Upper lobe of left lung (tissue), 6 donors: Measurements from ENCODE around the gene SLC25A48. TPM values are rescaled to one million over a fixed set of nuclear protein-coding genes. Genes with fewer than 3 reads are reported as not detected.
A peak's percentile ranks its signal among the peaks of the same experiment; 100 is the strongest.

Experiments
- ATAC-seq, 2 donors: fragments of 200-7000 bp; cut with Tn5 transposase; one replicate each; pipeline ENCODE4 v1.9.1; 2022; ENCODE audit warnings: mild to moderate bottlenecking in 2 of 2, moderate library complexity in 2 of 2; ENCODE audit not compliant: low FRiP score in 2 of 2
- DNase-seq, 2 donors: peaks; one replicate each; pipeline ENCODE4 v3.0.0-alpha.2; 2019 to 2020
- H3K27ac ChIP-seq, 4 donors: fragments of 200-600 bp; sonication (generic); one replicate each; pipeline ENCODE4 v1.5.1; 2016 to 2019
- H3K27me3 ChIP-seq, 4 donors: fragments of 200-600 bp; sonication (generic); one replicate each; pipeline ENCODE4 v1.5.1; 2017 to 2019
- H3K36me3 ChIP-seq, 4 donors: fragments of 200-600 bp; sonication (generic); one replicate each; pipeline ENCODE4 v1.5.1; 2016 to 2019
- H3K4me1 ChIP-seq, 4 donors: fragments of 200-600 bp; sonication (generic); one replicate each; pipeline ENCODE4 v1.5.1; 2018 to 2019
- H3K4me3 ChIP-seq, 4 donors: fragments of 200-600 bp; sonication (generic); one replicate each; pipeline ENCODE4 v1.5.1; 2017 to 2019; ENCODE audit warnings: mild to moderate bottlenecking in 2 of 4, moderate library complexity in 1 of 4
- H3K9me3 ChIP-seq, 4 donors: fragments of 200-600 bp; sonication (generic); one replicate each; pipeline ENCODE4 v1.5.1; 2018 to 2019
- EP300 ChIP-seq, 4 donors: sonication (generic); formaldehyde crosslinking; IDR thresholded peaks; one replicate each; pipeline ENCODE4 v1.5.1; 2017; ENCODE audit warnings: antibody characterized with exemption in 4 of 4, control low read depth in 2 of 4
- POLR2A ChIP-seq, 4 donors: fragments of 450-650 bp; IDR thresholded peaks; one replicate each; pipeline ENCODE4 v1.5.1; 2016 to 2017; ENCODE audit warnings: antibody characterized with exemption in 4 of 4, mild to moderate bottlenecking in 2 of 4
- POLR2AphosphoS5 ChIP-seq, 2 donors: sonication (generic); formaldehyde crosslinking; IDR thresholded peaks; one replicate each; pipeline ENCODE4 v1.5.1; 2017; ENCODE audit warnings: antibody characterized with exemption in 2 of 2
- WGBS, 2 donors: methylation state at CpG; one replicate each; pipeline ENCODE4 v1.1.5; 2017 to 2018; 5-methylcytosine and 5-hydroxymethylcytosine counted together
- total RNA-seq, 6 donors: library from RNA; depleted of rRNA in 4 of 6; stranded (reverse); fragments of >200 nt in 4 of 6; gene quantifications; one replicate each; pipeline versions ENCODE4 v1.1.0 to v1.2.1, GENCODE V29; 2016 to 2021
- TF ChIP-seq, protein P1 (sequence below), 6 experiments: fragments of 450-650 bp in 4 of 6; fragments of 200-600 bp in 2 of 6; sonication (generic) in 2 of 6; IDR thresholded peaks; one replicate each; pipeline ENCODE4 v1.5.1; 2016 to 2019; ENCODE audit warnings: antibody characterized with exemption in 6 of 6
- donor health status: DM: no; HTN: no; CAD: no; lungs with moderate emphysema.
- donor health status: DM: no; HTN: yes; CAD: no; lungs with severe emphysema.

The SLC25A48 gene
- total RNA-seq, 6 donors from 2014 or later = not detected

- no peaks in the 10 kb centered on the region for H3K9me3 ChIP-seq
- peaks cover 0 to 10% (median 3%) of the 10 kb centered on the region in 4 donors for H3K27me3 ChIP-seq
- peak; percentile 56 to 90 for DNase-seq
These were observed 4.6 kb upstream of the SLC25A48 start for GRCh38 chr5:135829681-135830383.

DNA sequence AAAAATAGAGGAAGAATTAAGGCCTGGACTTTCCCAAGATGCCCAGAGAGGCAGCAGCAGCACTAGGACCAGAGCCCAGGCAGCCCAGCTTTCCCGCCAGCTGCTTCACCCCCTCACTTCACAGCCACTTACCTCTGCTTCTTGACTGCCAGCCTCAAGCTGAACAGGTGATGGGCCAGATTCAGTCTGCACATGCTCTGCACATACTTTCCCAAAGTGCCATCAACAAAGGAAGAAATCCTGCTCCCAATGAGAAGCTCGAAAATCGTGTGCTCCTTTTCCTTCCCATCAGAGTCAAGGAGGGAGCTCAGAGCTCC lies 4.1 kb upstream of the SLC25A48 start:
- Histone ChIP-seq H3K4me3 (no peak overlapping the region), H3K36me3 (no peaks in the 10 kb centered on the region), H3K27ac (no peak overlapping the region), H3K9me3 (no peaks in the 10 kb centered on the region), H3K27me3 (peaks cover 0 to 11% (median 5%) of the 10 kb centered on the region in 4 donors), H3K4me1 (peaks cover 6 to 14% (median 11%) of the 10 kb centered on the region in 4 donors)
- no peak for DNase-seq
- ATAC-seq = no peak
- 30 to 59% methylated on average over 2 to 3 of the region's 3 CpGs for WGBS, 2 donors
- TF ChIP-seq, protein P1, sequence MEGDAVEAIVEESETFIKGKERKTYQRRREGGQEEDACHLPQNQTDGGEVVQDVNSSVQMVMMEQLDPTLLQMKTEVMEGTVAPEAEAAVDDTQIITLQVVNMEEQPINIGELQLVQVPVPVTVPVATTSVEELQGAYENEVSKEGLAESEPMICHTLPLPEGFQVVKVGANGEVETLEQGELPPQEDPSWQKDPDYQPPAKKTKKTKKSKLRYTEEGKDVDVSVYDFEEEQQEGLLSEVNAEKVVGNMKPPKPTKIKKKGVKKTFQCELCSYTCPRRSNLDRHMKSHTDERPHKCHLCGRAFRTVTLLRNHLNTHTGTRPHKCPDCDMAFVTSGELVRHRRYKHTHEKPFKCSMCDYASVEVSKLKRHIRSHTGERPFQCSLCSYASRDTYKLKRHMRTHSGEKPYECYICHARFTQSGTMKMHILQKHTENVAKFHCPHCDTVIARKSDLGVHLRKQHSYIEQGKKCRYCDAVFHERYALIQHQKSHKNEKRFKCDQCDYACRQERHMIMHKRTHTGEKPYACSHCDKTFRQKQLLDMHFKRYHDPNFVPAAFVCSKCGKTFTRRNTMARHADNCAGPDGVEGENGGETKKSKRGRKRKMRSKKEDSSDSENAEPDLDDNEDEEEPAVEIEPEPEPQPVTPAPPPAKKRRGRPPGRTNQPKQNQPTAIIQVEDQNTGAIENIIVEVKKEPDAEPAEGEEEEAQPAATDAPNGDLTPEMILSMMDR (IDR thresholded peaks at IDR 0.05) = peak in 1 of 6 experiments; percentile 2
- no peak for TF ChIP-seq POLR2A (IDR thresholded peaks at IDR 0.05)

More at GRCh38 chr5:135829681-135830383, 4.6 kb upstream of the SLC25A48 start:
- Histone ChIP-seq H3K27ac (no peak overlapping the region), H3K36me3 (no peaks in the 10 kb centered on the region), H3K4me3 (no peak overlapping the region), H3K4me1 (peaks cover 5 to 9% (median 7%) of the 10 kb centered on the region in 4 donors)
- 26 to 29% methylated on average over 11 to 19 of the region's 19 CpGs for WGBS, 2 donors
- peak in 1 of 2 donors; percentile 49 for ATAC-seq
- no peak for TF ChIP-seq POLR2A (IDR thresholded peaks at IDR 0.05)
- TF ChIP-seq, protein P1 (IDR thresholded peaks at IDR 0.05) = peak; percentile 20 to 68 (median 46)
- no peak for TF ChIP-seq EP300 (IDR thresholded peaks at IDR 0.05)
- TF ChIP-seq POLR2AphosphoS5 (IDR thresholded peaks at IDR 0.05) = no peak

- H3K4me1 ChIP-seq = peaks cover 6 to 14% (median 12%) of the 10 kb centered on the region in 4 donors
- no peak overlapping the region for H3K27ac ChIP-seq
- DNase-seq (no peak), ATAC-seq (no peak)
- peaks cover 0 to 14% (median 5%) of the 10 kb centered on the region in 4 donors for H3K27me3 ChIP-seq
- no peaks in the 10 kb centered on the region for H3K36me3 ChIP-seq
- TF ChIP-seq EP300 (IDR thresholded peaks at IDR 0.05) (no peak), POLR2A (IDR thresholded peaks at IDR 0.05) (no peak), POLR2AphosphoS5 (IDR thresholded peaks at IDR 0.05) (no peak)
- TF ChIP-seq, protein P1 (IDR thresholded peaks at IDR 0.05) = no peak
- H3K9me3 ChIP-seq = no peaks in the 10 kb centered on the region
- WGBS, 2 donors = 54 to 75% methylated on average over 4 of the region's 4 CpGs
- no peak overlapping the region for H3K4me3 ChIP-seq
These were observed 3.6 kb upstream of the SLC25A48 start for GRCh38 chr5:135830876-135831275.

GRCh38 chr5:135831439-135831838 lies 3.0 kb upstream of the SLC25A48 start:
- H3K27ac ChIP-seq = no peak overlapping the region
- 89 to 100% methylated on average over 1 of the region's 1 CpG for WGBS, 2 donors
- DNase-seq (no peak), ATAC-seq (no peak)
- peaks cover 6 to 14% (median 12%) of the 10 kb centered on the region in 4 donors for H3K4me1 ChIP-seq
- H3K4me3 ChIP-seq = no peak overlapping the region
- H3K36me3 ChIP-seq = no peaks in the 10 kb centered on the region
- TF ChIP-seq, protein P1 (IDR thresholded peaks at IDR 0.05) = no peak
- TF ChIP-seq POLR2A (IDR thresholded peaks at IDR 0.05) (no peak), POLR2AphosphoS5 (IDR thresholded peaks at IDR 0.05) (no peak), EP300 (IDR thresholded peaks at IDR 0.05) (no peak)
- peaks cover 0 to 14% (median 5%) of the 10 kb centered on the region in 4 donors for H3K27me3 ChIP-seq
- no peaks in the 10 kb centered on the region for H3K9me3 ChIP-seq
